HS-27A (cell line): ENCODE measurements around the gene GLI3.
A peak's percentile ranks its signal among the peaks of the same experiment; 100 is the strongest.

Experiments used
- DNase-seq: peaks from one replicate; pipeline ENCODE4 v3.0.0-alpha.2; 2012; ENCODE audit warnings: low read depth, missing footprints

The GLI3 gene

GRCh38 chr7:41928166-41928565, 308.8 kb downstream of the GLI3 start:
- no peak for DNase-seq

GRCh38 chr7:41927380-41927779, 309.6 kb downstream of the GLI3 start:
- DNase-seq: no peak

GRCh38 chr7:41925946-41926345, 311.1 kb downstream of the GLI3 start:
- no peak for DNase-seq

GRCh38 chr7:41924796-41925195, 312.2 kb downstream of the GLI3 start:
- no peak for DNase-seq

- no peak for DNase-seq
Measured at GRCh38 chr7:41922373-41922772, 314.6 kb downstream of the GLI3 start.

- no peak for DNase-seq
Measured at GRCh38 chr7:41921453-41921981, 315.5 kb downstream of the GLI3 start.

GRCh38 chr7:41918597-41918996, 318.4 kb downstream of the GLI3 start:
- DNase-seq: no peak

DNA sequence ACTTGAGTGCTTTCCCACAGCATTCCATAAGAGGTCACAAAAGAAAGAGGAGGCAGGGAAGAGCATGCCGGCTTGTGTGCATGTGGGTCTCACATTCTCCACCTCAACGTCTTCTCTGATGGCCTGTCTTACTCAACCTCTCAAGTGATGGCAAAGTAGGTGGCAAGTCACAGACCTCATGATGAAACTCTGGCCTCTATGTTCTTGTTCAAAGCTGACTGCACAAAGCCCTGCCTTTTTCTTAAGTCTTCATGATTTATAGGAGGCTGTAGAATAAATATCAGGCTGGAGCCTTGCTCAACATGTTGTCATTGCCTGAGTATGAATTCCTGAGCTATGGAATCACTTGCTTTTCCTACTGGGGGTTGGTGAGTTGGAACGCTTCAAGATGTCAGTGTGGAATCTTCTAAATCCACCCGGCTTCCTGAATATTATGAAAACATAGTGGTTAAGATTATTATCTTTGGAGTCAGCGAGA, 320.5 kb downstream of the GLI3 start:
- DNase-seq: peak; percentile 91

- no peak for DNase-seq
Measured at GRCh38 chr7:41915871-41916270, 321.1 kb downstream of the GLI3 start.

GRCh38 chr7:41912851-41913567, 324.0 kb downstream of the GLI3 start:
- no peak for DNase-seq

GRCh38 chr7:41912426-41912825, 324.6 kb downstream of the GLI3 start:
- DNase-seq: no peak

GRCh38 chr7:41911792-41912191, 325.2 kb downstream of the GLI3 start:
- no peak for DNase-seq
